Uterus (tissue), 4 donors: ENCODE measurements around the gene CYP2U1. TPM values are rescaled to one million over a fixed set of nuclear protein-coding genes. Genes with fewer than 3 reads are reported as not detected.

Experiments used
- DNase-seq, 2 donors: peaks; one replicate each; pipeline ENCODE4 v3.0.0-alpha.2; 2019 to 2020
- H3K27ac ChIP-seq, 2 donors: fragments of 200-600 bp; sonication (generic); 1 replicate in 1 of 2; 2 replicates in 1 of 2; pipeline ENCODE4 v1.5.1; 2016 to 2018
- H3K27me3 ChIP-seq, 2 donors: fragments of 200-600 bp; sonication (generic); one replicate each; pipeline ENCODE4 v1.5.1; 2018 to 2019; ENCODE audit warnings: control low read depth in 1 of 2
- H3K36me3 ChIP-seq, 2 donors: fragments of 200-600 bp; sonication (generic); one replicate each; pipeline ENCODE4 v1.5.1; 2019; ENCODE audit warnings: control low read depth in 1 of 2
- H3K4me1 ChIP-seq, 2 donors: fragments of 200-600 bp; sonication (generic); one replicate each; pipeline ENCODE4 v1.5.1; 2018 to 2019; ENCODE audit warnings: control low read depth in 1 of 2
- H3K4me3 ChIP-seq, 2 donors: fragments of 200-600 bp; sonication (generic); 1 replicate in 1 of 2; 2 replicates in 1 of 2; pipeline ENCODE4 v1.5.1; 2018 to 2019; ENCODE audit warnings: mild to moderate bottlenecking in 1 of 2
- H3K9me3 ChIP-seq, 2 donors: fragments of 200-600 bp; sonication (generic); one replicate each; pipeline ENCODE4 v1.5.1; 2019; ENCODE audit warnings: control low read depth in 1 of 2
- CTCF ChIP-seq, 4 experiments: fragments of 200-600 bp in 2 of 4; fragments of 450-650 bp in 2 of 4; sonication (generic) in 2 of 4; IDR thresholded peaks; one replicate each; pipeline ENCODE4 v1.5.1; 2016 to 2019; ENCODE audit warnings: antibody characterized with exemption in 4 of 4, mild to moderate bottlenecking in 2 of 4, moderate library complexity in 1 of 4
- POLR2A ChIP-seq, 2 donors: fragments of 450-650 bp; IDR thresholded peaks; one replicate each; pipeline ENCODE4 v1.6.1; 2016; ENCODE audit warnings: antibody characterized with exemption in 2 of 2, mild to moderate bottlenecking in 1 of 2, moderate library complexity in 1 of 2
- intact Hi-C: fragments of 100-400 bp; cut with DNase I; formaldehyde crosslinking; loops from one replicate; pipeline ENCODE4 v1.15.1; 2023; ENCODE audit warnings: low total_unique reads
- total RNA-seq, 4 donors: library from RNA; depleted of rRNA in 3 of 4; stranded (reverse); fragments of >200 nt in 3 of 4; gene quantifications; one replicate each; pipeline versions ENCODE4 v1.1.0 to v1.2.4, GENCODE V29; 2014 to 2023
- donor health status: DM: yes; HTN: yes; CAD: no.

CYP2U1 gene
- 10 to 100 TPM; 14.7 to 32.0 (median 20.5) TPM for total RNA-seq

GRCh38 chr4:107930821-107931774 lies at the start of gene CYP2U1:
Gene CYP2U1 (plus strand): TSS chr4:107931549. CDS start chr4:107931644, 95 bp downstream.
- Histone ChIP-seq H3K4me3 (peak within 1 kb of the TSS; percentile 64 to 74), H3K27ac (peak within 1 kb of the TSS; percentile 86 to 89), H3K27me3 (no peaks in the 10 kb centered on the region), H3K9me3 (no peaks in the 10 kb centered on the region), H3K36me3 (no peaks in the 10 kb centered on the region), H3K4me1 (peaks cover 0 to 10% of the 10 kb centered on the region in 2 donors)
- intact Hi-C loops = loop anchor here (10.0 kb wide), 1 partner anchor 54 kb away; the partner anchor contains the start of gene HADH
- DNase-seq = peak; percentile 84 to 87
- TF ChIP-seq POLR2A (IDR thresholded peaks at IDR 0.05) (peak; percentile 66 to 74), CTCF (IDR thresholded peaks at IDR 0.05) (peak in 2 of 4 experiments; percentile 45 to 48)

- no peaks in the 10 kb centered on the region for H3K36me3 ChIP-seq
- no peak for DNase-seq
- H3K27ac ChIP-seq = no peak overlapping the region
- no peak overlapping the region for H3K4me3 ChIP-seq
- TF ChIP-seq CTCF (IDR thresholded peaks at IDR 0.05) = no peak
- no peak for TF ChIP-seq POLR2A (IDR thresholded peaks at IDR 0.05)
- no peaks in the 10 kb centered on the region for H3K4me1 ChIP-seq
- intact Hi-C loops = no loop called here
- H3K9me3 ChIP-seq = no peaks in the 10 kb centered on the region
- H3K27me3 ChIP-seq = no peaks in the 10 kb centered on the region
These were observed 45.5 kb upstream of the CYP2U1 start for GRCh38 chr4:107885865-107886264.

GRCh38 chr4:107888237-107888636 lies 43.1 kb upstream of the CYP2U1 start:
- intact Hi-C loops = no loop called here
- H3K4me3 ChIP-seq = no peak overlapping the region
- no peak for TF ChIP-seq POLR2A (IDR thresholded peaks at IDR 0.05)
- TF ChIP-seq CTCF (IDR thresholded peaks at IDR 0.05) = no peak
- DNase-seq = no peak
- H3K27me3 ChIP-seq = no peaks in the 10 kb centered on the region
- H3K4me1 ChIP-seq = no peaks in the 10 kb centered on the region
- no peaks in the 10 kb centered on the region for H3K9me3 ChIP-seq
- H3K27ac ChIP-seq = no peak overlapping the region
- H3K36me3 ChIP-seq = no peaks in the 10 kb centered on the region

GRCh38 chr4:107890779-107891178 lies 40.6 kb upstream of the CYP2U1 start:
- Histone ChIP-seq H3K9me3 (no peaks in the 10 kb centered on the region), H3K4me1 (no peaks in the 10 kb centered on the region), H3K27ac (no peak overlapping the region), H3K4me3 (no peak overlapping the region), H3K27me3 (no peaks in the 10 kb centered on the region), H3K36me3 (no peaks in the 10 kb centered on the region)
- TF ChIP-seq CTCF (IDR thresholded peaks at IDR 0.05) (no peak), POLR2A (IDR thresholded peaks at IDR 0.05) (no peak)
- intact Hi-C loops = no loop called here
- no peak for DNase-seq

- Histone ChIP-seq H3K4me3 (no peak overlapping the region), H3K27me3 (no peaks in the 10 kb centered on the region), H3K4me1 (no peaks in the 10 kb centered on the region), H3K27ac (no peak overlapping the region), H3K36me3 (no peaks in the 10 kb centered on the region), H3K9me3 (no peaks in the 10 kb centered on the region)
- intact Hi-C loops = no loop called here
- TF ChIP-seq POLR2A (IDR thresholded peaks at IDR 0.05) (no peak), CTCF (IDR thresholded peaks at IDR 0.05) (no peak)
- no peak for DNase-seq
These were observed 40.0 kb upstream of the CYP2U1 start for GRCh38 chr4:107891299-107891698.
